GM12875 (cell line): ENCODE results near the gene BARX2.

Source experiments
- H3K4me3 ChIP-seq: one replicate; pipeline ENCODE4 v1.5.1; 2011; ENCODE audit warnings: low read depth, low read length, control low read depth
- CTCF ChIP-seq: IDR thresholded peaks from 2 replicates; pipeline ENCODE4 v1.5.1; 2011; ENCODE audit warnings: low read depth, mild to moderate bottlenecking, control low read depth, inconsistent platforms, low read length, moderate library complexity, borderline replicate concordance; ENCODE audit not compliant: insufficient read depth

The BARX2 gene

GRCh38 chr11:129374993-129375750, 476 bp upstream of the BARX2 start:
- H3K4me3 ChIP-seq: no peak overlapping the region
- TF ChIP-seq CTCF: no peak

DNA sequence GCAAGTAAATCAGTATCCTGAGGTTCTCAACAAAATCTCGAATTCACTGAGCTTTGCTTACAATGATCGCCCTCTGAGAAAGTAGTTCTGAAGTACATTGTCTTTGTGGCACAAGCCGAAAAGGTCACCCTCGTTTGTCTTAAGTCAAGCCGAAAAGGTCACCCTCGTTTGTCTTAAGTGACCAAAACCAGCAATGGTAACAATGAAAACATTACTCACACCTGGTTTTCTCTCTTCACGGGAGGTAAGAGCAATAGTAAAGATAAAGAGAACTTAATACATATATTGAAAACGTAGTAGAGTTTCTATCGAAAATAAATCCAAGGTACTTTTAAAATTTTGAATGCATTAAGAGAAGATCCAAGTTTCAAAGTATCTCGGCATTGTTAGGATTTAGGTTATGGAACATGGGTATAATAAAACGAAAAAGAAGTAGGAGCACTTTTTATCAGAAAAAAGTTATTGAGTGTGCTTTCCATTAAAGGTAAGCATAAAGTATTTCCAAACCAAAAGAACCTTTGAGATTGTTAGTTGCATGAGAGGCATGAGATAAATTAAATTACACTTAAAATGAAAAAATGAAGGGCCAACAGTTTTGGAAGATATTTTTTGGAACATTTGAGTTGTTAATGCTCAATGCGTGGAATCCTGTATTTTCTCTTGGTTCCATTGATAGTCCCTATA, 1.2 kb downstream of the BARX2 start:
- TF ChIP-seq CTCF: no peak
- no peak overlapping the region for H3K4me3 ChIP-seq

- no peak overlapping the region for H3K4me3 ChIP-seq
- no peak for TF ChIP-seq CTCF
These were observed 2.1 kb downstream of the BARX2 start for GRCh38 chr11:129377739-129378138.

DNA sequence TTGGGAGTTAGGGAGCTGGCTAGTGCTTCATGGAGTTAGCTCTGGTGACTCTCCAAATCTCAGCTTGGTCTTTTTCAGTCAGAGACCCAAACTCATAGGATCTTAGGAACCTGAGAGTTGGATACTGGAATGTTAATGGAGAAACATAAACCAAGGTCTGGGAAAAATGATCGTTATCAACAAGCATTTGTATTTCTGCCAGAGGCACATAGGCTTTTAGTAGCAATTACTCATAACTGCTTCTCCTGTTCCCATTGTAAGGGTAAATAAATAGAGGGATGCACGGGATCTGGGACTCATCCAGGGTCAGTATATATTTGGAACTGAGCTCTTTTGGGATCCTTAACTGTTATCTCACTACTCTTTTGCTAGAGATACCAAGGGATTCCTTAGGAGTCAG, 4.8 kb downstream of the BARX2 start:
- TF ChIP-seq CTCF: no peak
- no peak overlapping the region for H3K4me3 ChIP-seq

DNA sequence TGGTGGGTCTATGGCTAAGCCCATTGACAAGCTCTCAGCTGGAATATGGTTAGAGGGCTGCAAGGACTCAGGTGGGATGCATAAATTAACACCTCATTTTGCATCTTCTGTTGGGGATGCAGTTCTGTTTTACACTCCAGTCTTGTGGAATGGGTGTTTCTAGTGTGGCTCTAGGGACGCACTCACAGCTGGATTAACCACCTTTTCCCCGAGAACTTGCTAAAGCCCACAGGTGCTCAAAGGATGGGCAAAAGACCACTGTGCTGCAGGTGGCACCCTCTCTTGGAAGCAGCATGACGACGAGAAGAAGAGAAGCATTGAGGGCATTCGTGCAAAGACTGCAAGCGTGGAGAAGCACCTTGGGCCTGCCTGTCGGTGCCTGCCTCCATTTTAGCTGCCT, 6.9 kb downstream of the BARX2 start:
- H3K4me3 ChIP-seq: no peak overlapping the region
- TF ChIP-seq CTCF: no peak

GRCh38 chr11:129383060-129383459, 7.4 kb downstream of the BARX2 start:
- TF ChIP-seq CTCF: no peak
- H3K4me3 ChIP-seq: no peak overlapping the region

- TF ChIP-seq CTCF: no peak
- no peak overlapping the region for H3K4me3 ChIP-seq
These were observed 7.9 kb downstream of the BARX2 start for GRCh38 chr11:129383502-129383901.
